Prostate gland (tissue), 2 donors: ENCODE data around the gene C20orf144.

Experiments
- POLR2A ChIP-seq: fragments of 450-650 bp; IDR thresholded peaks from one replicate; pipeline ENCODE4 v1.6.1; 2016; ENCODE audit warnings: antibody characterized with exemption, mild to moderate bottlenecking
- TF ChIP-seq, protein P1 (sequence below), 4 experiments: fragments of 200-600 bp in 2 of 4; fragments of 450-650 bp in 2 of 4; sonication (generic) in 2 of 4; IDR thresholded peaks; 1 replicate in 3 of 4; 2 replicates in 1 of 4; pipeline ENCODE4 v1.5.1; 2016 to 2019; ENCODE audit warnings: antibody characterized with exemption in 4 of 4, mild to moderate bottlenecking in 2 of 4, moderate library complexity in 2 of 4

DNA sequence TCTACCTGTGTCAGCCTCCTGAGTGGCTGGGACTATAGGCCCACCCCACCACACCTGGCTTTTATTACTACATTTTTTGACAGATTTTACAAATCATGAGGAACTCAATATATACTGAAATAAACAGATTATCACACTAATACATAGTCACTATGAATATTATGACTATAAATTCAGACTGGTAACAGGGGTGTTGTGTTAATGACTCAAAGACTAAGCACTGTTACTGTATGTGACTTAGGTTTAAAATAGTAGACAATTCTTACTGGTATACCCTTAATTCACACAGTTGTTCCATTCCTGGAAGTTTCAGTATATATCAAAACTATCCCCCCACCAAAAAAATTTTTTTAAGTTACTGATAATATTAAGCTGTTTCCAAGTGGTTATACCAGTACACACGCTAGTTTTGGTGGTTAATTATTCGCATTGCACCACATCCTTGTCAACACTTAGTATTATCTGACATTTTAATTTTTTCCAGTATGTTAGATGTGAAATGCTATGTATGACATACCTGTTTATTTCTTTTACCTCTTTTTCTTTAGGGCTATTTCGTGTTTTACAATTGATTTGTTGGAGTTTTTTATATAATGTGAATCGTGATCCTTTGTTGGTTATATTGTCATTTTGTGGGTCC is 34.4 kb upstream of the C20orf144 start:
- TF ChIP-seq POLR2A = no peak
- TF ChIP-seq, protein P1, sequence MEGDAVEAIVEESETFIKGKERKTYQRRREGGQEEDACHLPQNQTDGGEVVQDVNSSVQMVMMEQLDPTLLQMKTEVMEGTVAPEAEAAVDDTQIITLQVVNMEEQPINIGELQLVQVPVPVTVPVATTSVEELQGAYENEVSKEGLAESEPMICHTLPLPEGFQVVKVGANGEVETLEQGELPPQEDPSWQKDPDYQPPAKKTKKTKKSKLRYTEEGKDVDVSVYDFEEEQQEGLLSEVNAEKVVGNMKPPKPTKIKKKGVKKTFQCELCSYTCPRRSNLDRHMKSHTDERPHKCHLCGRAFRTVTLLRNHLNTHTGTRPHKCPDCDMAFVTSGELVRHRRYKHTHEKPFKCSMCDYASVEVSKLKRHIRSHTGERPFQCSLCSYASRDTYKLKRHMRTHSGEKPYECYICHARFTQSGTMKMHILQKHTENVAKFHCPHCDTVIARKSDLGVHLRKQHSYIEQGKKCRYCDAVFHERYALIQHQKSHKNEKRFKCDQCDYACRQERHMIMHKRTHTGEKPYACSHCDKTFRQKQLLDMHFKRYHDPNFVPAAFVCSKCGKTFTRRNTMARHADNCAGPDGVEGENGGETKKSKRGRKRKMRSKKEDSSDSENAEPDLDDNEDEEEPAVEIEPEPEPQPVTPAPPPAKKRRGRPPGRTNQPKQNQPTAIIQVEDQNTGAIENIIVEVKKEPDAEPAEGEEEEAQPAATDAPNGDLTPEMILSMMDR (IDR thresholded peaks at IDR 0.05) = no peak
